ENCODE data around the gene SBF2.

SBF2 gene

DNA sequence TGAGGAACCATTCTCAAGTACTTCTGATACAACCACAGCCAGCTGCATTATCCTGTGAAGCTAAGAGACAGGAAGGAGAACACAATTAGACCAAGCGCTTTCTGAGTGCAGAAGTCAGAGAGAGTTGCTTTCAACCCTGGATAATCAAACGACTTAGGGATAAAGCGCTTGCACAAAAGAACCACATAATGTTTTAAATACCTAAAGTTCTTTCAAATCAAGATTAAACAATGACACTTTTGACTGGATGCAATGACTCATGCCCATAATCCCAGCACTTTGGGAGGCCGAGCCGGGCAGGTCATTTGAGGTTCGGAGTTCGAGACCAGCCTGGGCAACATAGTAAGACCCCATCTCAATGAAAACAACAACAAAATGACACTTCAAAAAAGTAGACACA, 485.1 kb downstream of the SBF2 start:
- CTCF ChIA-PET = interaction anchor here (1.0 to 3.1 kb wide), 2 partner anchors 12 to 164 kb away, joined by 3 to 13 read pairs; no protein-coding TSS in a partner anchor
- TF ChIP-seq CTCF (IDR thresholded peaks at IDR 0.05; ENCODE audit: control extremely low read depth, extremely low read depth, low read depth, missing control alignments) = no peak
- no peak for DNase-seq (ENCODE audit: extremely low spot score)
- POLR2A ChIA-PET = interaction anchor here (0.6 kb wide), 1 partner anchor 31 kb away, joined by 3 read pairs; no protein-coding TSS in a partner anchor

DNA sequence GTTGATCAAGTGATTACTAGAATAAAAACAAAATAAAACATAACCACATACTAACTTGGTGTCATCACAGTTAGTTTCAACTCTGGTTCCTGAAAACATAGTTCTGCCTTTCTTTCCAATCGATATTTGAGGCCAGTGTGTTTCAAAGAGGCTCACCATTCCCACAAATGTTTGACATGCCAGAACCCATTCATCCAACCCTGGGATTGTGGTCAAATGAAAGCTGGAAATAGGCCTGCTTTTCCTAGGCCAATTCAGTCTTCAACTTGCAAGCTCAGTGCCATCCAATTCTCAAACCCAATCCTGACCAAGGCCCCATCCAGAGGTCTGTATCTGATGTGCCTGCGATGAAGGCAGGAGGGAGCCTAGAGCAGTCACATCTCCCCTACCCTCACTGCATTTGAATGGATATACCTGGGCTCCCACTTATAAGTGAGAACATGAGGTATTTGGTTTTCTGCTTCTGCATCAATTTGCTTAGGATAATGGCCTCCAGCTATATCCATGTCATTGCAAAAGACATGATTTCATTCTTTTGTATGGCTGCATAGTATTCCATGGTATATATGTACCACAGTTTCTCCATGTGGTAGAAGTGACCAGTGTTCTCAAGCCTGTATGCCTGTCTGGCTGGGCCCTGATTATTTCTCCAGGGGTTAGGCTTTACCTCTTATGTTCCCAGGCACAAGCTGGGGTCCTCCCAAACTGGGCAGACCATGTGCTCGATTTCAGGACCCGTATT, 486.9 kb downstream of the SBF2 start:
- DNase-seq (ENCODE audit: extremely low spot score) = no peak

GRCh38 chr11:9804419-9804902, 489.6 kb downstream of the SBF2 start:
- CTCF ChIA-PET = interaction anchor here (1.0 to 1.3 kb wide), 2 partner anchors 10 to 26 kb away, joined by 3 to 4 read pairs; no protein-coding TSS in a partner anchor

More for the DNA sequence above, 486.9 kb downstream of the SBF2 start:
- CTCF ChIA-PET = interaction anchor here (1.1 to 3.1 kb wide), 2 partner anchors 10 to 20 kb away, joined by 3 to 13 read pairs; no protein-coding TSS in a partner anchor
- TF ChIP-seq CTCF (IDR thresholded peaks at IDR 0.05; ENCODE audit: control extremely low read depth, extremely low read depth, low read depth, missing control alignments) = no peak
- POLR2A ChIA-PET = no interaction called here

GRCh38 chr11:9803685-9804418, 490.2 kb downstream of the SBF2 start:
- DNase-seq (ENCODE audit: extremely low spot score) = no peak
- no peak for TF ChIP-seq CTCF (IDR thresholded peaks at IDR 0.05; ENCODE audit: control extremely low read depth, extremely low read depth, low read depth, missing control alignments)
- POLR2A ChIA-PET = no interaction called here
- CTCF ChIA-PET = interaction anchor here (0.9 to 1.7 kb wide), 6 partner anchors 10 to 39 kb away, joined by 3 to 4 read pairs (median 3); no protein-coding TSS in a partner anchor

More at GRCh38 chr11:9804419-9804902, 489.6 kb downstream of the SBF2 start:
- no peak for TF ChIP-seq CTCF (IDR thresholded peaks at IDR 0.05; ENCODE audit: control extremely low read depth, extremely low read depth, low read depth, missing control alignments)
- no peak for DNase-seq (ENCODE audit: extremely low spot score)
- POLR2A ChIA-PET = no interaction called here

DNA sequence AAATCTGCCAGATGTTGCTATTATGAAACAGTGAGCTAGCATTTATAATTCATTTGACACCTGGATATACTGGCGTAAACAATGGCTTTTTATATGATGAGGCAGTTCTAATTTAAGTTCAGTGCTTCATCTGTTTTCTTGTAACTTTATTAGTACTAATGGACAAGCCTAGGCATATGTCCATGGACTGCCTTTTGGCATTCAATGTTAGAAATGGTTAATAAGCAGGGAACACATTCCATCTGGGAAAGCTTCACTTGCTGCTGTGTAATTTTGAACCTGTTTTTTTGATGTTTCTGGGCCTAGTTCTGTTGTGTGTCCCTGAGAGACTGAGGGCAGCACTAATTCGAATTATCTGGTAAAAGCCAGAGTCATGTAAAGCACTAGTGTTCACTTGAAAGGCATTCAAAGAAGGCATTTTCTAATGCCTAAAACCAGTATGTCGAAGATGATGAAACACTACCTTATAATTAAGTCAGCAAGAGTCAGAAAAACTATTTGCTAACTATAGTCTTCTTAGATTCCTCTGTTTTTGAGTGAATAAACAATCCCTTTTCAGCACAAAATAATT, 491.6 kb downstream of the SBF2 start:
- ChIA-PET POLR2A (interaction anchor here (1.4 kb wide), 1 partner anchor 229 kb away, joined by 3 read pairs; the partner anchor contains the start of gene WEE1), CTCF (interaction anchor here (0.7 to 2.2 kb wide), 5 partner anchors 9 to 39 kb away, joined by 3 to 5 read pairs (median 3); no protein-coding TSS in a partner anchor)
- TF ChIP-seq CTCF (IDR thresholded peaks at IDR 0.05; ENCODE audit: control extremely low read depth, extremely low read depth, low read depth, missing control alignments) = no peak
- no peak for DNase-seq (ENCODE audit: extremely low spot score)

GRCh38 chr11:9799886-9800285, 494.1 kb downstream of the SBF2 start:
- CTCF ChIA-PET = no interaction called here
- POLR2A ChIA-PET = no interaction called here
- DNase-seq (ENCODE audit: extremely low spot score) = no peak
- no peak for TF ChIP-seq CTCF (IDR thresholded peaks at IDR 0.05; ENCODE audit: control extremely low read depth, extremely low read depth, low read depth, missing control alignments)

All from GM10248 (cell line).